GM12865 (cell line): Measurements from ENCODE around the gene RAVER2.

Source experiments
- DNase-seq: peaks from one replicate; pipeline ENCODE4 v3.0.0; 2010; ENCODE audit warnings: low read depth
- H3K4me3 ChIP-seq: 2 replicates; pipeline ENCODE4 v1.5.1; 2011; ENCODE audit warnings: mild to moderate bottlenecking, low read depth, low read length, control low read depth
- CTCF ChIP-seq: IDR thresholded peaks from 2 replicates; pipeline ENCODE4 v1.5.1; 2011; ENCODE audit warnings: low read length, control low read depth, low read depth, inconsistent platforms; ENCODE audit not compliant: insufficient read depth; ENCODE audit errors: missing control alignments

The RAVER2 gene

DNA sequence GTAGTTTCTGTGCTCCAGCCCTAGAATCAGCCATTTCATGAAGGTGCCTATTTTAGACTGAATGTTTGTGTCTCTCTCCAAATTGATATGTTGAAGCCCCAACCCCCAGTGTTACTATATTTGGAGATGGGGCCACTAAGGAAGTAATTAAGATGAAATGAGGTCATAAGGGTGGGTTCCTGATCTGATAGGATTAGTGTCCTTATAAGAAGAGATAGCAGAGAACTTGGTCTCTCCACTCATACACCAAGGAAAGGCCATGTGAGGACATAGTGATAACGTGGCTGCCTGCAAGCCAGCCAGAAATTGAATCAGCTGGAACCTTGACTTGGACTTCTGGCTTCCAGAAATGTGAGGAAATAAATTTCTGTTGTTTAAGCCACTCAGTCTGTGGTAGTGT, 12.3 kb downstream of the RAVER2 start:
- H3K4me3 ChIP-seq = no peak overlapping the region
- no peak for DNase-seq
- TF ChIP-seq CTCF = no peak

DNA sequence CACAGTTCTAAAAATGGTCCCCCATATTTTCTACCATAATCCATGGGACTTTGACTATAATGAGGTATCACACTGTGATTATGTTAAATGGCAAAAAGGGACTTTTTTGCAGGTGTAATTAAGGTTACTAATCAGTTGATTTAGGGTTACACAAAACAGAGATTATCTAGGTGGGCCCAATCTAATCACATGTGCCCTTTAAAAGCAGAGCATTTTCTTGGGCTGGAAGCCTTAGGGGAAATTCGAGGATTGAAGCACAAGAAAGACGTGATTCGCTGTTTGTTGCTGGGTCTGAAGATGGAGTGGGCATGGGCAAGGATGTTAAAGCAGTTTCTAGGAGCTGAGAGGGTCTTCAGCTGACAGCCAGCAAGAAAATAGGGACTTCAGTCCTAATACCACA, 13.4 kb downstream of the RAVER2 start:
- TF ChIP-seq CTCF = no peak
- H3K4me3 ChIP-seq = no peak overlapping the region
- DNase-seq = no peak

DNA sequence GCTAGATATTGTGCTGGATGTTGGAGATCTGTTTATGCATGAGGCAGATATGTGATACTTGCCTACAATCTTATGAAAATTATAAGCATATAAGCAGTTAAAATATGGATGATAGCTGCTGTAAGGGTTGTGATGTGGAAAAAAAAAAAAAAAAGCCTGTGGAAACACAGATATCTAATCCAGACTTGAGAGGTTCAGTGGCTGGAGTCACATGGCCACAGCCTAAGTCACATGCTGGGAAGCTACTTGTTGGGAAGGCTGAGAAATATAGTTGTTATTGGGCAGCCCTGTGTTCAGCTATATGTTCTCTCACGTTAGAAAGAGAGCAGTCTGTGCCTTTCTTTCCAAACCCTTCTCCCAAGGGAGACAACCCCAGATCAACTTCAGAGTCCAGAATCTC, 15.1 kb downstream of the RAVER2 start:
- H3K4me3 ChIP-seq = no peak overlapping the region
- no peak for DNase-seq
- TF ChIP-seq CTCF = no peak

DNA sequence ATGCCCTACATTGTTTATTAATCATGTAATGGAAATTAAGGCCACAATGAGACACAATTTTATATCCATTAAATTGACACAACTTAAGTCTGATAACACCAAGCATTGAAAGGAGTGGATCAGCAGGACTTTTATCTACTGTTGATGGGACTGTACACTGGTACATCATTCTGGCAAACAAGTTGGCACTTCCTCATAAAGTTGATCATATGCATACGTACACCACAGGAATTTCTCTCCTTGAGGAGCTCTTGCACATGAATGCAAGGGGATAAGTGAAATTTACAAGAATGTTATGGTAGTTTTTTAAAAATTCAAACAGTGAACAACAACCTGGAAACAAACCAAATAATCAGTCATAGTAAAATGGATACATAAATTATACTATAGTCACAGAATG, 20.1 kb downstream of the RAVER2 start:
- no peak for DNase-seq
- H3K4me3 ChIP-seq = no peak overlapping the region
- no peak for TF ChIP-seq CTCF

GRCh38 chr1:64765826-64766225, 21.0 kb downstream of the RAVER2 start:
- no peak overlapping the region for H3K4me3 ChIP-seq
- DNase-seq = no peak
- TF ChIP-seq CTCF = no peak

DNA sequence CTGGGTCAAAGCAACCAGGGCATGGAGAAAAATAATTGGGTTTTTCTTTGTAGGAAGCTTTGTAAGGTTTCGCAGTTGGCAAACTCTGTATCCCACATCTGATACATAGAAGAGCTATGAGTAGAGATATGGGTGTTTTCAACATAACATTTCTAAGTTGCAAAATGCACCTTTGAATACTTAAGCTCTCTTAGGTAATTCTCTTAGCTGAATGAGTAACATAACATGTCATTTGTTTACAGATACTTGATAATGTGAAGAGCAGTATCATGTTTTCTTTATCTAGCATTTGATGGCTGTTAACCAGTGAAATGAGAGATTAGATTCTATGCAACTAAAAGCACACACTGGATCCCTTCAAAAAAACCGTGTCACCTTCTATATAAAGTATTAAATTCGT, 21.6 kb downstream of the RAVER2 start:
- DNase-seq = no peak
- no peak overlapping the region for H3K4me3 ChIP-seq
- TF ChIP-seq CTCF = no peak

- no peak for DNase-seq
- no peak overlapping the region for H3K4me3 ChIP-seq
- no peak for TF ChIP-seq CTCF
Measured at GRCh38 chr1:64769482-64769881, 24.6 kb downstream of the RAVER2 start.
